GM12872 (cell line): ENCODE results near the gene USP8.

Experiments
- CTCF ChIP-seq: IDR thresholded peaks from 3 replicates; pipeline ENCODE4 v1.5.1; 2011; ENCODE audit warnings: low read depth, mild to moderate bottlenecking, low read length, moderate library complexity; ENCODE audit not compliant: insufficient read depth

The USP8 gene

DNA sequence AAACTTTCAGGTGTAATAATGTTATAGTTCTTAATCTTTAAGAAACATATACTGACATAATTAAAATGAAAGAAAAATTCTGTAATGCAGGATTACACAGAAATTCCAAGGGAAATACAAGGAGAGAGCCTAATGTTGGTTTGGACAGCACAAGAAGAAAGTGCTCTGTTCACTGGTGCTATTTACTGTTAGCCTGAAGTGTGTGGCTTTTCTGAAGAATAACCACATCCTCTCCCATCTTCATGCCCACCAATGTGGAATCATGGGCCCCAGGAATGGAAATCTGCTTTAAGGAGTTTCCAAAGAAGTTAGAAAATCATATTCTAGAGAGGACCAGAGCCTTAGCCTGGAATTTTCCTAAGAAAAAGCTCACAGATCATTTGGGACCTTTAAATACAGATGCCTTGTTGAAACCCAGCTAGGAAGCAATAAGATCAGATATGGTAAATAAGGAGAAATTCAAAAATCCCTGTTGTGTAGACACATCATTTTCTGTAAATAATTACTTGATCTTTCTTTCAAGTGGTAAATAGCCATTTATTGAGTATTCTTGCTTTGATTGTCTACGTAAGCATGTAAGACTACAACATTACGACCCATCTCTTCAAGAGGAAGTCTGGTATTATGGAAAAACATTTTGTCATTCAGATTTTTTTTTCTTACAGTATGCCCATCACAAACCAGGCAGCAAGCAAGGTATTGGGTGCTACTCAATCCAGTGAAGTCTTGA is 132.6 kb downstream of the USP8 start:
- no peak for TF ChIP-seq CTCF

DNA sequence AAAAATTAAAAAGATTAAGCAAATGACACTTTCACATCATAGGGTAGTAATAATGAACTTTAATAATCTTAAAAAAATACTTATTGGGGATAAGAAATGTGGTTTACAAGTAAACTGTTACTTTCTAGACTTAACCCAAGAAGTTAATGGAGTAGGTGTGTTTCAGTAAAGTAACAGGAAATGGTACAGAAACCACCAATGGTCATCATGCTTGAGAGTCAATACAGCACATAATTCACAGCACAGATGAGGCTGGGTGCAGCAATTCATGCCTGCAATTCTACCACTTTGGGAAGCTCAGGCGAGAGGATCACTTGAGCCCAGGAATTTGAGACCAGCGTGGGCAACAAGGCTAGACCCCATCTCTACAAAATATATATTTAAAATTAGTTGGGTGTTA is 133.8 kb downstream of the USP8 start:
- TF ChIP-seq CTCF, result no peak

GRCh38 chr15:50562735-50563640 is 138.8 kb downstream of the USP8 start:
- TF ChIP-seq CTCF, result no peak

- no peak for TF ChIP-seq CTCF
These were observed 139.6 kb downstream of the USP8 start for GRCh38 chr15:50563756-50564155.
